GDM1 (cell line): ENCODE data around the gene GRIN3A.
"Not testable (repeated sequence)": the region's sequence is repeated elsewhere in the genome, so short reads cannot be mapped to it uniquely, and the experiment has no call there.

ENCODE experiments used
- DNase-seq: peaks from one replicate; lab custom pipeline; 2025; lab: John Stamatoyannopoulos, UW

GRIN3A gene

DNA sequence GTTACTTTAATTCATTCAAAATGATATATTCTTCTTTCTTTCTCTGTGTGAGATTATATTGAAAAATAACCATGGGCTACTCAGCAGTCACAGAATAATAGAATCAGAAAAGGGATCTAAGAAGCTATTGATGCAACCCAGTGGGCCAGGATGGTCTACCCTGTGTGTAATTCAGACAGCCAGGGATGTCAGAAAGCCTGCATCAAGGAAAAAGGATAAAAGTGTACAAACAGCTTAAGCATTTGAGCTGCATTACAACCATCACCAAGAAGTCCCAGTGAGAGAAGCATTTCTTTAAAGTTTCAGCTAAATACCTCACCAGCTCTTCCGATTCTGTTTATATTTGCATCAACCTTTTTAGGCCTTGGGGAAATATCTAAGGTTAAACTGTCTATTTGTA, 105.8 kb downstream of the GRIN3A start:
- no peak for DNase-seq

DNA sequence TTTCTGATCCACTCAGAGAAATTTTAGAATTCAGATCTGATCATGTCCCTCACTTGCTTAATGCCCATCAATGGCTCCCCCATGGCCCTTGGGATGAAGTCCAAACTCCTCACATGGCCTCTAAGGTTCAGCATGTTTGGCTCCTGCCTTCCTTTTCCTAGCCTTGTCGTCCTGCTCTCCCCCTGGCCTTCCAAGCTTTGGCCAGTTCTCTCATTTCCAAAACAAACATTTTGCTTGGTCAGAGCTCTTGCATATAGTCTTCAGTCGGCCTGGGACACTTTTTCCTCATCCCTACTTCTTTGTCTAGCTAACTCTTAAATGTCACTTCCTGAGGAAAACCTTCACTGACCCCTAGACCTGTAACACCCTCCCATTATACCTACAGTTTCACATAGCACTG, 106.6 kb downstream of the GRIN3A start:
- DNase-seq, result no peak

DNA sequence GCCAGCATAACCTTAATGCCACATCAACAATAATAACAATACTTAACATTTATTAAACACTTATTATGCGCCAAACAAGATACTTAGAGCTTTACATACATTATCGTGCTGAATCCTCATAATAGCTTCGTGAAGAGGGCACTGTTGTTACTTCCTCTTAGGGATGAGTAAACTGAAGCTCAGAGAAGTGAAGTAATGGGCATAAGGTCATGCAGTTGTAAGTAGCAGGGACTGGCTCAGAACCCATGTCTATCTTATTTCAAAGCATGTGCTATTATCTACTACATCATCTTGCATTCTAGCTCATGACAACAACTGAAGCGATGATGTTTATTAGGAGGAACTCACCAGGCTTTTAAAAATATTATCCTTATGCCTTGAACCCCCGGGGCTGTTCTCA, 108.8 kb downstream of the GRIN3A start:
- no peak for DNase-seq

DNA sequence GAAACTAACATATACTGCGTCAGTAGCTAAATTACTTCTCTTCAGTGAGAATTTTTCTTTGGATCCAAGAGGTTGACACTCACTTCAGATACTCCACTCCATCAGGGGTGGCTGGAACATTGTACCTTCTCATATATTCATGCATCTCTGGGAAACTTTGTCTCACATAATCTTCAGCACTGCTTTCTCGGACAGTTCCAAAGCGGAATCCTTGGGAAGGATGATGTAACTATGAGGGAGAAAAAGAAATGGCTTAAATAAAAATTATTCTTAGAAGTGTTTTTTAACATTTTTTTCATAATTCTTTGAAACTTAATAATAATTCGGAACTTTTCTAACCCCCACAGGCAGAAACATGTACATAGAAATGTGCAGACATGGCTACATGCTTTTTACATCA, 110.3 kb downstream of the GRIN3A start:
- DNase-seq, result no peak

DNA sequence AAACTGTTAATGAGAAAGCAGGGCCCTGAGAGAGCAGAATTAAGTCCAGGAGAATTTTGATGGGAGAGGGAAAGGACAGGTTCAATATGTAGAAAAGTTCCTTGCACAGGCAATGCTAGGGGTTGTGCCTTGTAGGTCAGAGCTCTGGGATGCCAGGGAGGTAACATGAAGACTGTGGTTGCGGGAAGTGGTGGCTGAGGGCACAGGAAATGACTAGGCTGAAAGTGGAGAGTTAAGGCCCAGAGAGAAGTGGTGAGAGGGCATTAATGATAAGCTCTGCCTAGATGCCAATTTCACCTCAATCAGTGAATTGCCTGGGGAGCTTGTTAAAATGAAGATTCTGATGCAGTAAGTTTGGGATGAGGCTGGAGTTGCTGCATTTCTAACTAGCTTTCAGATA, 112.2 kb downstream of the GRIN3A start:
- peak; percentile 15 for DNase-seq

DNA sequence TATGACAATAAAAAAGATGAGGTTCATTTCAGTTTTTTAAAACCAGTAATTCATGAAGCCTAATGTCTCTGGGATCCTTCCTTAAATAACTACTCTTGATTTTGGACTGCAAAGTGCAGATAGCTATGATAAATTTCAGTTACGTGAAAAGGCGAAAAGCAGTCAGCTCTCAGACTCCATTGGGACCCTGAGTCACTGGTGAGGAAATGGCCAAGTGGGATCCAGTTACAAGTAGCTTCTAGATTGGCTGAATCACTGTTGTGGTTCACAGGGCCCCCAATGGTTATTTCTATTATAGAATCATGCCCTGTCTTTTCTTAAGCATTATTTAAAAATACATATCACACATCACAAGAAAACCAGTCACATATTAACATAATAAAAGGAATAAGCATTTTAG, 112.6 kb downstream of the GRIN3A start:
- DNase-seq, result no peak

DNA sequence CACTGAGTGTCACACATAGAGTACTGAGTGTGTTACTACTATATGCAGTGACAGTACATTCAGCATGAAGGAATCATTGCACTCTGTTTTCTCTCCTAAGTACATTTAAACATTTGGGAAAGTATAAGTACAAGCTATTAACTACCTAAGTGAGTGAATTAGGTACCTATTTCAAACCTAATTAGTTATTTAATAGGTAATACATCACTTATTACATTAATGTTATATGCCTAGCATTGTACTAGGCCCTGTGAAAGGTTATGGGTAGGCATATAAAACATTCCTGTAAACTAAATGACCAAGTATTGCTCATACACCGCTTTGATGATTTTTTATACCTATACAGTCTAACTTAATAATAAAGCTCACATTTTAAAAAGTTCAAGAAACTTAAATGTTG, 118.0 kb downstream of the GRIN3A start:
- no peak for DNase-seq

DNA sequence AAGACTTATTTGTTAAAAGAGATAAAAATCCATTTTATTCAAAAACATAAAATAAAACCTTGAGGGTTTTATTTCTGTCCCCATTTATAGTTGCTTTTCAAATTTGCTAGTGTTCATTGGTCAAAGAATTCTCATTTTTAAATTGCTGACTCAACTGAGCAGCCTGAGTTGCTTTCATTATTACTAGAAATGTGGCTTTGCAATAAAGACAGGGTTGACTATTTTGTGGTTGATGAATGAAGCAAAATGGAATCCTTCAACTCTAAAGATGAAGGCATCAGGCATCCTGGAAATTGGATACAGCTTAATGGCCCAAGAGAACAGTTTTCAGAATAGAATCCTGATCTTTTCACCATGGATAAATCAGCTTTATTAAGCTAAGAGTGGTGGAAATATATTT, 119.7 kb downstream of the GRIN3A start:
- DNase-seq, result no peak

DNA sequence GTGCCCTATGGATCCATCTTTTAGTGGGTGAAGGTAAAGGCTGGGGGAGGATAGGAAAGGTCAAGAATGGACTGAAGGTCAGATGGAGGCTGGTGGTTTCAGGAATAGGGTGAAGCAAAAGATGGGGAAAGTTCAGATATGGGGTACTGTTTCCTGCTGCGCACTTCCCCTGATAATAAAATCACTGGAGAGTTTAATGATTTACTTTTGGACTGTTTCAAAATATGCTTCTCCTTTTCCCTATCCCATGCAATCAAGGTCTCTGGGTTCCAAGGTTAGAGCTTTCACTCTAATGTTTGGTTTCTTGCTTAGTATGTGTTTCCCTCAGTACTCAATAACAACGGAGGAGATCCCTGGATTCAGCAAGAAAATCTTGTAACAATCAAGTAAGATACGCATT, 132.9 kb downstream of the GRIN3A start:
- no peak for DNase-seq

DNA sequence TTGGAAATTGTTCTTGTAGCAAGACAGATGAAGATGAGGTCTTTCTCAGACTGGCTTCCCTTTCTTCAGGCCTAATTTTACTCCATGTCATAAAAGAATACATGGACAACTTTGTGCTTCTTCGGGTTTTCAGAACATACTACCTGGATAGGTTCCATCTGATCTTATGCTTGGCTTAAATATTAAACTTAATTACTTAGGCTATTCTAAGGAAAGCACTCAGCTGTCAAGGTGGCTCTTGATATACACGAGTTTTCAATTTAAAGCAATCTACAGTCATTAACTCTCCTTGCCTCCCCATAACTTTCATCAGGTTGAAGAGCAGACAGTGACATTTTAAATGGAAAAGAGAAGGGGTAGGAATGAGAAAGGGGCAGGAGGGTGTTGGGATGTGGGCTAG, 134.2 kb downstream of the GRIN3A start:
- no peak for DNase-seq

DNA sequence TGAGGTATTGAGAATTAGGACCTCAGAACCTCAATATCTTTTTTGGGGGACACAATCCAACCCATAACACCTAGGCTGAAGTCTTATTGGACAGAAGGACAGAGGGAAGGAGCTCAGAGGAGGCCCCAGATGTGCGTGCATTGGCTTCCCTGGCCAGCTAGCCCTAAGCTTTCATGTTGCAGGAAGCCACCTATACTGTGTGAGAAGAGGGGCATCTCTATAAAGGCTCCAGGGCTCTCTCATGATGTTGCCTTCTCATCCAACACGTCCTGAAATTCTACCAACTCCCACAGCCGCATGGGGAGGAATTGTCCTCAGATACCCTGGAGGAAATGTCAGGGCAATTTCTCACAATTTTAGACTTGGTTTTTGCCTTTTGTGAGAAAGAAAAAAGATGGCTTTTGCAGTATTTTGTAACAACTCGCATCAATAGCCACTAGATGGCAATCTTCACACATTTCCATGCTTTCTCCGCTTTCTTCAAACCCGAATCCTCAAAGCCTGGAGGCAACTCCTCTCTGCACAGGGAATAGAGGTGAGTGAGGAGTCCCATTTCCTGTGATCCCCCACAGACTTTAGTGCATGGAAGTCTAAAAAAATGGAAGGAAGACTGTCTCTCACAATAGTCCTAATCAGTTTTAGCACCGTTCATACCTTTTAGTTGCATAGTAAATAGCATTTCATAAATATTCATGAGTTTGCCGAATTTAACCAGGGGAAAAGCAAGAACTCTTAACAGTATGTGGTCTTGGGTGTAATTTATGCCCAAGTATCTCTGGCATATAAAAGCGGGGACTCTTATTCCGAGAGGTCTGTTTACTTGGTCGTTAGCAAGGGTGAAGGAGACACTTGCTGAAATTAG, 136.3 kb downstream of the GRIN3A start:
- no peak for DNase-seq

DNA sequence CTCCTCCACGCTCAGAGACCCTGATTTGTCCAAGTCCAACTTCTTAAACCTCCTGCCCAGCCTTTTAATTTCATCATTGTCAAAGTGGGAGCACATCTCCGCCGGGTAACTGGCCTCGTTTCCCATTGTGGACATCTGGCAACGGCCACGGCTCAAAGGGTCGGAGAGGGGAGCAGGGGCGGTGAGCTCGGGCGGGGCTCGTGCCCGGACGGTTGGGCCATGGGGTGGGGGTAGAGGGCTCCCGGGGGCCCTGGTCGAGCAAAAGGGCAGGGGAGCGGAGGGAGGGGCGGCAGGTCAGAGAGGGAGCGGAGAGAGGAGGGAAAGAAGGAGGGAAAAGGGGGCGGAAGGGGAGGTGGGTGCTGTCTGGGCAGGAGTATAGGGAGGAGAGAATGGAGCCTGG, 143.7 kb downstream of the GRIN3A start, which contains the start of gene PPP3R2:
TSS of gene PPP3R2 (minus strand) at position 174 of the 400 bp plus-strand sequence. CDS start at position 126, 48 bp downstream.
- no peak for DNase-seq

DNA sequence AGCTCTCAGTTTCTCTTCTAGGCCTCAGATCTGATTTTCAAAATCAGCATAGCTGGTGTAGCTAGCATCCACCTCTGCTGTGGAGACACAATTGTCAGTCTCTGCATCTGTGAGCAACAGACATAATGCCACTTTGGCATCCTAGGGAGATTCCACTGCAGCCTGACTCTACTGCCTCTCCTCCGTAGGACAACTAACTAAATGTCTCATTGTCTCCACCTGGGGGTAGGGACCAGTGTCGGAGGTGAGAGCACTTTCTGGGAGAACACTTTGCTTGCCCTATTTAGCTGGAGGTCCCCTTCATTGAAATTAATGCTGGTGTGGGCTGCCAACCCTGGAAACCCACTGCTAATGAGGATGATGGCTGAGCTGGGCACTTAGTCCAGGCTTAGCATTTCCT, 145.1 kb downstream of the GRIN3A start:
- DNase-seq, result no peak

DNA sequence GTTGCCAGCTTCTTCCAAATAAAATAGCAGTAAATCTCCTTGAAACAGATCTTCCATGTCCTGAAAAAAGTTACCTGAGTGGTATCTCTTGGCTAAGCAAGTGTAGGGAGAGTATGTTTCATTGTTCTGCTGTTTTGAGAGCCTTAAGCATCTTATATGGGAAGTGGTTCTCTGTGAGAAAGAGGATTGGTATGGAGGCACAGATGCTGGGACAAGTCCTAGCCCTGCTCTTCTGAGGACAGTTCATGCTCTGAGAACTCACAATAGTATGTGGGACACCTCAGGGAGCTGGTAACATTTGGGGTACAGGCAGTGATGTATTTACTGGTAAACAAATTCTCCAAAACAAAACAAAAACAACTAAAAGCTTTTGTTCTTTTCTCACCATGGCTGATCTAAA, 145.7 kb downstream of the GRIN3A start:
- no peak for DNase-seq

DNA sequence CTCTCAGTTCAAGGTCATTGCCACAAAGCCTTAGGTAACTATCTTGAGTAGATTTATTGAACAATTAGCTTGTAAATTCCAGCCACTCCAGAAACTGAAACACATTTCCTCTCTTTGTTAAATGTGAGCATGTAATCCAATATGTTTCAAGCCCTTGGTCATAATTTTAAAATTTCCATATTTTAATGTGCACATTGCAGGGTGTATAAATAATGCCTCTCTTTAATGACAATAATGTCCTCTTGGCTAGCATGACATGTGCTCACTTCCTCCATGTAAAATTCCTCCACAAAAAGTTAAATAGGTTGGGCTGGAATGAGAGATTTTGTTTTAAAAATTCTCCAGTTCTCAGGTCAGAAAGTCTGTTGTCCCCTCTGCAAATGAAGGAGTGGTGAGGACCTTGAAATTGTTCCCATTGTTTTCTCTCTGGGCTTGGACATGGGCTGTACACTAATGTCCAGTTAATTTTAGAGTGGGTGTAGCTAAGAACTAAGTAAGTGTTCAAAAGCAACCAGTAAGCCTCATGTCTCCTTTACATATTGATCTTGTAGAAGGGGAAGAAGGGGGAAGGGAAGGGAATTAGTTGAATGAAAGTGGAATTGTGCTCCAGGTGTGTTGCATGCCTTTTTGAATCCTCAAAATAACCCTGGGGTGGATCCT, 146.5 kb downstream of the GRIN3A start:
- DNase-seq, result no peak

DNA sequence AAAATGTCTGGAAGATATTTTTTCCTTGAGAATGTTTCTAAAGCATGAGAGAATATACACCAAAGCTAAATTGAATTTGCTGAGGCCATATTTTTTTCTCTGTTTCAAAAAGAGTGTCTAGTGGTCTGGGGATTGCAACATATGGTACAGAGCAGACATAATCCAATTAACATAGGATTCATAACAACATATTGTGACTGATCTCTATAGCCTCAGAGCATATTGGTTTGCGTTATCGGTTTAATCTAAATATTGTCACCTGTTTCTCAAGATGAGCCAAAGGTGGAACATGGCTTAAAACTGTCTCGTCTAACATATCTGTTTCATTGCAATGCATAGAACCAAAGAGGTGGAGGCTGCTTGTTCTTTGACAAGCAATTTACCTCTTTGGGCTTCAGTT, 147.5 kb downstream of the GRIN3A start:
- DNase-seq, result no peak

DNA sequence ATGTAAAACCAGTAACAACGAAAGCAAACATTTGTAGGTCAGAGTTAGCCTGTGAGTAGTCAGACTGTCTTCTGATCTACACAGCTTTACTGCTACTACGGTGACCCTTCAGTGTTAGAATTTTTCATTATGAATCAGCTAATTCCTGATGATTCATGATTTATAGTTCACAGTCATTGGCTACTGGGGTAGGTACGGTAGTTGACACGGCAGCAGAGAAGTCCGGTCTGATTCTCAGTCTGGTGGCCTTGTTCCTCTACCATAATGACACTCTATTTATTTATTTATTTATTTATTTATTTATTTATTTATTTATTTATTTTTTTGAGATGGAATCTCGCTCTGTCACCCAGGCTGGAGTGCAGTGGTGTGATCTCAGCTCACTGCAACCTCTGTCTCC, 148.4 kb downstream of the GRIN3A start:
- DNase-seq, result not testable (repeated sequence)

DNA sequence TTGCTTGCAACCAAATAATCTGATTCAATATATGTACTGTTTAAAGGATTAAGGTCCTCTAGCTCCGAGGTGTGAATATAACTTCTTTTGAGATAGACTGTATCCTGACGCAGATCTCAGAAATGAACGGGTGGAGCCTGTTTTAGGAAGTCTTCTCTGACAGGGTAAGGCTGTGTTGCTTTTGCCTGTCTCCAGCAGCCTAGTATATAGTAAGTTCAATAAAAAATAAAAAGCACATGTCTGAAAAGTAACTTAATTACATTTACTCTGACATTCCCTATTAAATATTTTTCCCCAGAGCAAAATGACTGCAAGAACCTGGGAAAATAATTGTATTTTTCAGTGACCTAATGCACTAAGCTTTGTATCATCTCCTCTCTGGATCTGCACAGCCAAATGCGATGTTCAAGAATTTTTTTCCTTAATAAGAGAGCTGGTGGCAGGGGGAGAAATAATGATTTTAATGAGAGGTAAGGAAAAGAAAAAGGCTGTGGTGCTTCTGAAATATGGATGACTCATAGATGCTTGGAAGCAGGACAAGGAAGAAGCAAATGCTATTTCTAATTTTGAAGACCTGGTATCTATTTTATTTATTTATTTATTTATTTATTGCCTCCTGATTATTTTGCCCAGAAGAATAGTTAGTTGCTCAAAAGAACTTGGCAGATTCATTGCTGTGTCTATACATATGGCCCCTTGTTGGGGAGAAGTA, 151.0 kb downstream of the GRIN3A start:
- no peak for DNase-seq

DNA sequence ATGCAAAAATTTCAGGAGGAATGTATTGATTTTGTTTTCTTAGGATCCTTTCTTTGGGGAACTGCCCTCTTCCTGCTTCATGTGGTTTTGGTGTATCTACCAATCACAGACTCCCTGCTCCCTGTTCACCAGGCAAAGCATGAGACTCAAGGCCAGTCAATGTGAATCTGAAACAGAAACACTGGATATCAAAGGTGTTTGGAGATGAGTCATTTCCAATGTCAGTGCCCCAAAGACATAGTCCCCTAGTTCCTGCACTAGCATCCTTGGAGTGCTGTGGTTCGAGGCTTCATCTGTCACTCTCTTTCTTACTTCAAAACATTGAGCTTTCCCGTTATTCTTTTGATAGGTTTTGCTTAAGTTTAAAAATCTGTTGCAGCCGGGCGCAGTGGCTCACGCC, 151.8 kb downstream of the GRIN3A start:
- DNase-seq, result no peak

DNA sequence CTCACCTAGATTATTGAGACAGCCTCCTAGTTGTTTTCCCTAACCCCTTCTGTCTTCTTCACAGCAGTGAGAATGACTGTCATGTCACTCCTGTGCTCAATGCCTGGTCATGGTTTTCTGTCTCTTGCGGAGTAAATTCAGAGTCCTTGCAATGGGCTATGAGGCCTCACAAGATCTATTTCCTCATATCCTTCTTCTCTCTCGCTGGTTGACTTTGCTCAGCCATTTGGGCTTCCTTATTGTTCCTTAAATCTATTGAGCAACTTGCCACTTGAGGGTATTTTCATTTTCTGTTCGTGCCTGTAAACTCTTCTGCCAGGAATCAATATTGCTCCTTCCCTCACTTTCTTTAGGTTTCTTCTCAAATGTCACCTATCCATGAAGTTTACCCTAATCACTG, 152.7 kb downstream of the GRIN3A start:
- no peak for DNase-seq

DNA sequence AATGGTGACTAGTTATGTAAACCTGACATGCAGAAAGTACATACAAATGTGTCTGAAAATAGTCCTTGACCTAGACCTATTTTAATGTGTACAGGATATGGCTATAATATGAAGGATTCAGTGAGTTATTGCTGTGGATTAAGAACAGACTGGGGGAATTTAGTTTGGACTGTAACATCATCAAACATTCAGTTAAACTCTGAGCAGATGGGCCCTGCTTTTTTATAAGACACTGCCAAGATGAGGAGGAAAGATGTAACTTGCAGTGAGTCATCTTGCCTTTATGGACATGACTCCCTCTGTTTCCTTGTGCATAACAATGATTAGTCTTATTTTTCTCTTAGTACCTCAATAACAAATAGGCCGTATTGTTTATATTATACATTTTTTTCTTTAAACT, 155.9 kb downstream of the GRIN3A start:
- DNase-seq, result no peak

DNA sequence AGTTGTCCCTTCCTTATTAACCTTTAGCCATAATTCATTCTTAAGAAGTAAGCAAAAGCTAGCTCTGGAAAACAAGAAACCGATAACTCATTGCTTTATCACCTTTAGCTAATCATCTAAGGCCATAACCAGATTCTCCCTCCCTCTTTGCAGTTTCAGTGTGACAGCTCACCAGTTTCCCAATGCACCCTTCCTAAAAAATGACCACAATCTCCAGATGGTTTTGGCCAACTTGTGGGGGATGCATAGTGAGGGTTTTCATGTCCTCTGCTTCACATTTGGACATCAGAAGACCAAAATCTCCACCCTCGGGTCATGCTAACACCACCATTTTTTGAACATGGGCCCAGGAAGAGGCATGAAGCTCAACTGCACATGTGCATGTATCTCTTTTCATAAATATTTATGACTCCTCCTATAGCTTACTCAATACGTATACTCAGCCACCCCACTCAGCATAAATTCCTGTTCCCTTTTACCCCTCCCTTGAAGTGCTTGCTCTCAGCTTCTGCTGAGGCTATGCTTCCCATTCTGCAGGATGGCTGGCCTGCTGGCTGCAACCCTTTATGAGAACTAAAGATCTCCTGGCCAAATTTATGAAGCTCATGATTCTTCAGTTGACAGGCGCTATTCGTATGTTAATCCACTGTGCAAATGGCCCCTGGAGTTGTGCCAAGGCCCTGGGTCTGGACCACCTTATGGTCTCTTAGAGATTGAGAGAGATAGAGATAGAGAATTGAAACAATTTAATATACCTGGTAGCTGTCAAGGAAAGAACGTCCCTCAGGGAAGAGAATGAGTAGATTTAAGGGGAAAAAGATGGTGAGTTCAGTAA, 158.5 kb downstream of the GRIN3A start:
- no peak for DNase-seq
